Transverse colon (tissue), 4 donors: ENCODE measurements around the gene PRR16. TPM values are rescaled to one million over a fixed set of nuclear protein-coding genes. Genes with fewer than 3 reads are reported as not detected.

ENCODE experiments used
- DNase-seq: peaks from one replicate; pipeline ENCODE4 v3.0.0-alpha.2; 2019
- H3K27ac ChIP-seq, 4 donors: fragments of 200-600 bp; sonication (generic); 2 replicates each; pipeline ENCODE4 v1.5.1; 2016 to 2018; ENCODE audit warnings: inconsistent platforms in 4 of 4
- H3K27me3 ChIP-seq: fragments of 200-600 bp; sonication (generic); 2 replicates; pipeline ENCODE4 v1.5.1; 2017; ENCODE audit warnings: inconsistent platforms
- H3K36me3 ChIP-seq, 4 donors: fragments of 200-600 bp; sonication (generic); 2 replicates each; pipeline ENCODE4 v1.5.1; 2017 to 2019; ENCODE audit warnings: inconsistent platforms in 4 of 4
- H3K4me1 ChIP-seq, 4 donors: fragments of 200-600 bp; sonication (generic); 2 replicates each; pipeline ENCODE4 v1.5.1; 2017 to 2020; ENCODE audit warnings: inconsistent platforms in 4 of 4
- H3K4me3 ChIP-seq, 4 donors: fragments of 200-600 bp; sonication (generic); 1 replicate in 1 of 4; 2 replicates in 3 of 4; pipeline versions ENCODE4 v1.5.1 to v1.6.1; 2017 to 2019; ENCODE audit warnings: inconsistent platforms in 4 of 4
- H3K9me3 ChIP-seq, 2 donors: fragments of 200-600 bp; sonication (generic); 2 replicates each; pipeline ENCODE4 v1.5.1; 2017 to 2019; ENCODE audit warnings: inconsistent platforms in 2 of 2
- CTCF ChIP-seq, 5 experiments: fragments of 200-600 bp in 3 of 5; fragments of 450-650 bp in 2 of 5; sonication (generic) in 3 of 5; IDR thresholded peaks; 1 replicate in 2 of 5; 2 replicates in 3 of 5; pipeline ENCODE4 v1.5.1; 2016 to 2017; ENCODE audit warnings: antibody characterized with exemption in 5 of 5, inconsistent platforms in 3 of 5, mild to moderate bottlenecking in 2 of 5, moderate library complexity in 1 of 5
- EP300 ChIP-seq: sonication (generic); formaldehyde crosslinking; IDR thresholded peaks from one replicate; pipeline ENCODE4 v1.6.1; 2017; ENCODE audit warnings: antibody characterized with exemption, low read depth
- POLR2A ChIP-seq: fragments of 450-650 bp; IDR thresholded peaks from one replicate; pipeline ENCODE4 v1.6.1; 2016; ENCODE audit warnings: antibody characterized with exemption, mild to moderate bottlenecking, moderate library complexity
- POLR2AphosphoS5 ChIP-seq, 3 donors: sonication (generic); formaldehyde crosslinking; IDR thresholded peaks; one replicate each; pipeline ENCODE4 v1.6.1; 2016; ENCODE audit warnings: antibody characterized with exemption in 3 of 3
- WGBS, 2 donors: methylation state at CpG; one replicate each; pipeline ENCODE4 v1.1.5; 2018; ENCODE audit warnings: low coverage in 1 of 2; 5-methylcytosine and 5-hydroxymethylcytosine counted together
- in situ Hi-C, 4 donors: fragments of 200-750 bp; cut with MboI; loops; one replicate each; pipeline versions ENCODE4 v1.15.0 to v1.15.1; 2017; ENCODE audit warnings: low sequenced_read_pairs in 3 of 4, low pct_ligation_motif_present in 1 of 4, low pct_unique_long_range_greater_than_20kb in 1 of 4
- intact Hi-C: fragments of 100-400 bp; cut with DNase I; formaldehyde crosslinking; loops from one replicate; pipeline ENCODE4 v1.15.1; 2023; ENCODE audit warnings: low total_unique reads
- total RNA-seq, 4 donors: library from RNA; depleted of rRNA; stranded (reverse); fragments of >200 nt; gene quantifications; one replicate each; pipeline ENCODE4 v1.1.0, GENCODE V29; 2016

Gene PRR16
- total RNA-seq, 4 donors from 2014 or later = 2.7 to 9.7 (median 6.3) TPM

- no peaks in the 10 kb centered on the region for H3K4me1 ChIP-seq
- no peaks in the 10 kb centered on the region for H3K36me3 ChIP-seq
- intact Hi-C loops = no loop called here
- H3K27me3 ChIP-seq = no peaks in the 10 kb centered on the region
- H3K27ac ChIP-seq = no peak overlapping the region
- in situ Hi-C loops = no loop called here
- no peaks in the 10 kb centered on the region for H3K9me3 ChIP-seq
- H3K4me3 ChIP-seq = no peak overlapping the region
- no peak for DNase-seq
- WGBS, 2 donors = 42 to 60% methylated on average over 1 of the region's 1 CpG
- TF ChIP-seq POLR2AphosphoS5 (IDR thresholded peaks at IDR 0.05) = no peak
- TF ChIP-seq EP300 = no peak
- no peak for TF ChIP-seq POLR2A
- no peak for TF ChIP-seq CTCF (IDR thresholded peaks at IDR 0.05)
These were observed 16.3 kb upstream of the PRR16 start for GRCh38 chr5:120447706-120448239.

- intact Hi-C loops = no loop called here
- Histone ChIP-seq H3K27ac (no peak overlapping the region), H3K4me1 (no peaks in the 10 kb centered on the region), H3K4me3 (no peak overlapping the region), H3K36me3 (no peaks in the 10 kb centered on the region), H3K9me3 (no peaks in the 10 kb centered on the region), H3K27me3 (no peaks in the 10 kb centered on the region)
- WGBS, 2 donors = 76 to 84% methylated on average over 2 to 3 of the region's 3 CpGs
- TF ChIP-seq CTCF (IDR thresholded peaks at IDR 0.05) (no peak), POLR2A (no peak), EP300 (no peak), POLR2AphosphoS5 (IDR thresholded peaks at IDR 0.05) (no peak)
- no peak for DNase-seq
- in situ Hi-C loops = no loop called here
These were observed 14.6 kb upstream of the PRR16 start for GRCh38 chr5:120449501-120449900.

- no peak overlapping the region for H3K4me3 ChIP-seq
- H3K9me3 ChIP-seq = no peaks in the 10 kb centered on the region
- no peak for TF ChIP-seq EP300
- no peaks in the 10 kb centered on the region for H3K36me3 ChIP-seq
- no peak overlapping the region for H3K27ac ChIP-seq
- H3K27me3 ChIP-seq = no peaks in the 10 kb centered on the region
- no peaks in the 10 kb centered on the region for H3K4me1 ChIP-seq
- 98% methylated on average over 5 of the region's 5 CpGs; no CpG with 5 or more reads in 1 of the 2 donors for WGBS, 2 donors
- intact Hi-C loops (no loop called here), in situ Hi-C loops (loop anchor here in 1 of 4 donors (25.0 kb wide), 1 partner anchor 514 kb away; no protein-coding TSS in a partner anchor)
- DNase-seq = no peak
These were observed 13.2 kb upstream of the PRR16 start for GRCh38 chr5:120450910-120451309.

- Histone ChIP-seq H3K27ac (no peak overlapping the region), H3K36me3 (no peaks in the 10 kb centered on the region), H3K9me3 (no peaks in the 10 kb centered on the region), H3K4me1 (no peaks in the 10 kb centered on the region), H3K4me3 (no peak overlapping the region), H3K27me3 (no peaks in the 10 kb centered on the region)
- 87 to 89% methylated on average over 3 to 9 of the region's 9 CpGs for WGBS, 2 donors
- no peak for DNase-seq
- intact Hi-C loops = no loop called here
- TF ChIP-seq EP300 (no peak), POLR2A (no peak), CTCF (IDR thresholded peaks at IDR 0.05) (no peak), POLR2AphosphoS5 (IDR thresholded peaks at IDR 0.05) (no peak)
- in situ Hi-C loops = loop anchor here in 1 of 4 donors (25.0 kb wide), 1 partner anchor 514 kb away; no protein-coding TSS in a partner anchor
These were observed 12.7 kb upstream of the PRR16 start for GRCh38 chr5:120451445-120451844.

DNA sequence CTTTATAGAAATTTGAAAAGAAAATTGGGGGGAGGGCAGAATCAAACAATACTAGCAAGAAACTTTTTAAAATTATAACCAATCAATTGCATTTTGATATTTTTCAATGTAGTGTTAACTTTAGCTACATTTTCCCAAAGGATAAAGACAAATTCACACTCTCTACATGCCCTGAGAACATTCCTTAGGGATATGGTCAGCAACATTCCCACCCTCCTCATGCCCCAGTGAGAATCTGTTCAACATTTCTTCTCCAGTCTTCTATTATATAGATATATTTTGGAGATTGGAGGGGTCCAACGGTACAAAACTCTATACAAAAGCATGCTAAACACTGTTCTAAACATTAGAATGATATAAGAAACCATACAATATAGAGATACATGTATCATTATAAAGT, 11.6 kb upstream of the PRR16 start:
- TF ChIP-seq CTCF (IDR thresholded peaks at IDR 0.05) = no peak
- in situ Hi-C loops = loop anchor here in 1 of 4 donors (25.0 kb wide), 1 partner anchor 515 kb away; no protein-coding TSS in a partner anchor
- H3K4me3 ChIP-seq = no peak overlapping the region
- H3K36me3 ChIP-seq = no peaks in the 10 kb centered on the region
- H3K9me3 ChIP-seq = no peaks in the 10 kb centered on the region
- DNase-seq = no peak
- 43 to 80% methylated on average over 1 of the region's 1 CpG for WGBS, 2 donors
- intact Hi-C loops = no loop called here
- H3K27ac ChIP-seq = no peak overlapping the region
- no peaks in the 10 kb centered on the region for H3K4me1 ChIP-seq
- no peaks in the 10 kb centered on the region for H3K27me3 ChIP-seq
